Fibroblast of villous mesenchyme (primary cell): ENCODE measurements around the gene CRIP3. TPM values are rescaled to one million over a fixed set of nuclear protein-coding genes. Genes with fewer than 3 reads are reported as not detected.

Experiments used
- DNase-seq: peaks from one replicate; pipeline ENCODE4 v3.0.0-alpha.2; 2010; ENCODE audit warnings: low read depth
- H3K4me3 ChIP-seq: 2 replicates; pipeline ENCODE4 v1.5.1; 2011; ENCODE audit warnings: low read depth, mild to moderate bottlenecking, low read length
- CTCF ChIP-seq: IDR thresholded peaks from 2 replicates; pipeline ENCODE4 v1.5.1; 2012; ENCODE audit warnings: low read depth, mild to moderate bottlenecking, low read length; ENCODE audit not compliant: insufficient read depth
- total RNA-seq: library from RNA; depleted of rRNA; stranded (reverse); fragments of >200 nt; gene quantifications from 2 replicates; pipeline ENCODE4 v1.2.3, GENCODE V29; 2012

The CRIP3 gene
- total RNA-seq, 1 donor = not detected

GRCh38 chr6:43283905-43284304, 24.7 kb downstream of the CRIP3 start:
- no peak for DNase-seq
- no peak overlapping the region for H3K4me3 ChIP-seq
- TF ChIP-seq CTCF = no peak

- DNase-seq = no peak
- no peak for TF ChIP-seq CTCF
- H3K4me3 ChIP-seq = no peak overlapping the region
Measured at GRCh38 chr6:43283514-43283901, 25.1 kb downstream of the CRIP3 start.

GRCh38 chr6:43282636-43283513, 25.8 kb downstream of the CRIP3 start:
- no peak for TF ChIP-seq CTCF
- no peak for DNase-seq
- H3K4me3 ChIP-seq = no peak overlapping the region

GRCh38 chr6:43282060-43282459, 26.6 kb downstream of the CRIP3 start:
- TF ChIP-seq CTCF = no peak
- DNase-seq = no peak
- H3K4me3 ChIP-seq = no peak overlapping the region

- TF ChIP-seq CTCF = no peak
- H3K4me3 ChIP-seq = no peak overlapping the region
- DNase-seq = no peak
Measured at GRCh38 chr6:43280234-43280633, 28.4 kb downstream of the CRIP3 start.

- no peak for TF ChIP-seq CTCF
- no peak for DNase-seq
- no peak overlapping the region for H3K4me3 ChIP-seq
Measured at GRCh38 chr6:43278524-43279078, 30.0 kb downstream of the CRIP3 start.
